H9 (cell line): ENCODE measurements around the gene SPAG7. TPM values are rescaled to one million over a fixed set of nuclear protein-coding genes. Genes with fewer than 3 reads are reported as not detected.

Experiments used
- DNase-seq: peaks from one replicate; pipeline ENCODE4 v3.0.0-alpha.2; 2017
- H2AFZ ChIP-seq: one replicate; pipeline ENCODE4 v1.6.1; 2013; ENCODE audit warnings: mild to moderate bottlenecking, low read length, control low read depth, moderate library complexity
- H2AK5ac ChIP-seq: 2 replicates; pipeline ENCODE4 v1.6.1; 2013; ENCODE audit warnings: low read length, control low read depth, mixed read lengths; ENCODE audit not compliant: insufficient read length
- H2BK120ac ChIP-seq: one replicate; pipeline ENCODE4 v1.6.1; 2013; ENCODE audit warnings: low read depth, mild to moderate bottlenecking, low read length, control low read depth, inconsistent platforms; ENCODE audit not compliant: poor library complexity, severe bottlenecking
- H2BK12ac ChIP-seq: 2 replicates; pipeline ENCODE4 v1.6.1; 2013; ENCODE audit warnings: low read length, control low read depth, mixed read lengths, low read depth; ENCODE audit not compliant: insufficient read length
- H2BK15ac ChIP-seq: 2 replicates; pipeline ENCODE4 v1.6.1; 2013; ENCODE audit warnings: low read depth, low read length, control low read depth
- H2BK20ac ChIP-seq: one replicate; pipeline ENCODE4 v1.6.1; 2013; ENCODE audit warnings: low read depth, mild to moderate bottlenecking, low read length, control low read depth, inconsistent platforms; ENCODE audit not compliant: poor library complexity, severe bottlenecking
- H2BK5ac ChIP-seq: 2 replicates; pipeline ENCODE4 v1.6.1; 2013; ENCODE audit warnings: low read length, control low read depth, mixed read lengths; ENCODE audit not compliant: insufficient read length
- H3K14ac ChIP-seq: 2 replicates; pipeline ENCODE4 v1.6.1; 2013; ENCODE audit warnings: low read length, control low read depth; ENCODE audit not compliant: insufficient read depth
- H3K18ac ChIP-seq: 2 replicates; pipeline ENCODE4 v1.6.1; 2013; ENCODE audit warnings: low read depth, mild to moderate bottlenecking, mixed read lengths, low read length, control low read depth; ENCODE audit not compliant: insufficient read length
- H3K23ac ChIP-seq: 2 replicates; pipeline ENCODE4 v1.6.1; 2013; ENCODE audit warnings: low read length, control low read depth, mixed read lengths, low read depth; ENCODE audit not compliant: insufficient read length
- H3K23me2 ChIP-seq: 2 replicates; pipeline ENCODE4 v1.6.1; 2013; ENCODE audit warnings: low read depth, mild to moderate bottlenecking, mixed read lengths, low read length, control low read depth; ENCODE audit not compliant: insufficient read length, poor library complexity, severe bottlenecking
- H3K27ac ChIP-seq: 2 replicates; pipeline ENCODE4 v1.5.1; 2013; ENCODE audit warnings: low read length, control low read depth, mixed read lengths, low read depth; ENCODE audit not compliant: insufficient read length
- H3K27me3 ChIP-seq: 2 replicates; pipeline ENCODE4 v1.6.1; 2013; ENCODE audit warnings: low read length, control low read depth, inconsistent platforms; ENCODE audit not compliant: insufficient read depth
- H3K4ac ChIP-seq: 2 replicates; pipeline ENCODE4 v1.6.1; 2013; ENCODE audit warnings: low read depth, mild to moderate bottlenecking, control low read depth, inconsistent platforms, low read length, moderate library complexity
- H3K4me1 ChIP-seq: 2 replicates; pipeline ENCODE4 v1.6.1; 2013; ENCODE audit warnings: low read length, control low read depth, inconsistent platforms; ENCODE audit not compliant: insufficient read depth
- H3K4me2 ChIP-seq: 2 replicates; pipeline ENCODE4 v1.6.1; 2013; ENCODE audit warnings: low read length, control low read depth, mixed read lengths; ENCODE audit not compliant: insufficient read length, insufficient read depth
- H3K56ac ChIP-seq: 2 replicates; pipeline ENCODE4 v1.6.1; 2013; ENCODE audit warnings: low read depth, mild to moderate bottlenecking, mixed read lengths, low read length, control low read depth; ENCODE audit not compliant: insufficient read length
- H3K79me1 ChIP-seq: 2 replicates; pipeline ENCODE4 v1.6.1; 2013; ENCODE audit warnings: low read depth, mild to moderate bottlenecking, moderate library complexity, low read length, control low read depth, inconsistent platforms; ENCODE audit not compliant: insufficient read depth, poor library complexity, severe bottlenecking
- H3K79me2 ChIP-seq: 2 replicates; pipeline ENCODE4 v1.6.1; 2013; ENCODE audit warnings: low read length, control low read depth, inconsistent platforms; ENCODE audit not compliant: insufficient read depth
- H3K9ac ChIP-seq: 2 replicates; pipeline ENCODE4 v1.6.1; 2013; ENCODE audit warnings: low read length, control low read depth, mixed read lengths; ENCODE audit not compliant: insufficient read length; ENCODE audit errors: extremely low read depth
- H3K9me3 ChIP-seq: one replicate; pipeline ENCODE4 v1.6.1; 2013; ENCODE audit warnings: low read depth, low read length, inconsistent platforms; ENCODE audit not compliant: control insufficient read depth
- H3T11ph ChIP-seq: one replicate; pipeline ENCODE4 v1.6.1; 2013; ENCODE audit warnings: mild to moderate bottlenecking, low read length, control low read depth, inconsistent platforms
- H4K20me1 ChIP-seq: one replicate; pipeline ENCODE4 v1.6.1; 2013; ENCODE audit not compliant: control insufficient read depth, insufficient read length, insufficient read depth
- H4K5ac ChIP-seq: 2 replicates; pipeline ENCODE4 v1.6.1; 2013; ENCODE audit warnings: low read depth, mild to moderate bottlenecking, mixed read lengths, low read length, control low read depth; ENCODE audit not compliant: insufficient read length
- H4K8ac ChIP-seq: replicated peaks from 2 replicates; pipeline ENCODE4 v1.6.1; 2013; ENCODE audit warnings: low read length, control low read depth, mixed read lengths, low read depth; ENCODE audit not compliant: insufficient read length
- H4K91ac ChIP-seq: 2 replicates; pipeline ENCODE4 v1.6.1; 2013; ENCODE audit warnings: low read depth, mild to moderate bottlenecking, moderate library complexity, mixed read lengths, low read length, control low read depth; ENCODE audit not compliant: insufficient read length
- H3K27ac Mint-ChIP-seq, 3 experiments: 2 replicates in 2 of 3; 3 replicates in 1 of 3; pipeline ENCODE4 v1.8.0; 2020 to 2021; ENCODE audit warnings: mixed read lengths in 3 of 3, mild to moderate bottlenecking in 1 of 3, moderate library complexity in 1 of 3
- H3K27me3 Mint-ChIP-seq: 2 replicates; pipeline ENCODE4 v1.8.0; 2021; ENCODE audit warnings: low read depth, mild to moderate bottlenecking, moderate library complexity, mixed read lengths
- H3K36me3 Mint-ChIP-seq, 3 experiments: 2 replicates in 2 of 3; 3 replicates in 1 of 3; pipeline ENCODE4 v1.8.0; 2020 to 2021; ENCODE audit warnings: low read depth in 3 of 3, mixed read lengths in 3 of 3; ENCODE audit not compliant: insufficient read depth in 1 of 3
- H3K4me1 Mint-ChIP-seq, 2 experiments: 2 replicates each; pipeline ENCODE4 v1.8.0; 2020; ENCODE audit warnings: mixed read lengths in 2 of 2
- H3K4me3 Mint-ChIP-seq, 2 experiments: 2 replicates in 1 of 2; 3 replicates in 1 of 2; pipeline ENCODE4 v1.8.0; 2020 to 2021; ENCODE audit warnings: mild to moderate bottlenecking in 2 of 2, mixed read lengths in 2 of 2, moderate library complexity in 1 of 2
- H3K9me3 Mint-ChIP-seq, 2 experiments: 2 replicates in 1 of 2; 3 replicates in 1 of 2; pipeline ENCODE4 v1.8.0; 2020; ENCODE audit warnings: mild to moderate bottlenecking in 2 of 2, mixed read lengths in 2 of 2, moderate library complexity in 1 of 2
- CTCF ChIP-seq: fragments of 200-600 bp; sonication (generic); conservative IDR thresholded peaks from 3 replicates; pipeline ENCODE4 v1.8.0; 2021; ENCODE audit warnings: antibody characterized with exemption, mild to moderate bottlenecking
- WGBS: extraction: QIAGEN DNeasy Blood & Tissue Kit; methylation state at CpG from one replicate; pipeline ENCODE4 v1.1.7; 2013; ENCODE audit warnings: missing lambda C conversion rate, low lambda C conversion rate, mixed read lengths; ENCODE audit not compliant: insufficient read length; ENCODE audit errors: extremely low coverage; 5-methylcytosine and 5-hydroxymethylcytosine counted together
- total RNA-seq: library from RNA; stranded (reverse); gene quantifications from 2 replicates; pipeline ENCODE4 v1.2.1, GENCODE V29; 2021

Gene SPAG7
- total RNA-seq, 1 experiment from 2014 or later: 102 TPM

GRCh38 chr17:4933646-4934045 lies 34.0 kb downstream of the SPAG7 start:
- Histone ChIP-seq H2AFZ (no peak overlapping the region), H3K23ac (no peak overlapping the region), H2BK20ac (no peak overlapping the region), H3K79me1 (peaks cover 1% of the 10 kb centered on the region), H3K9ac (no peak overlapping the region), H4K91ac (no peak overlapping the region), H4K20me1 (peaks cover 3% of the 10 kb centered on the region), H3K79me2 (no peaks in the 10 kb centered on the region; the same call in 1 of the 2 replicates), H3K9me3 (no peaks in the 10 kb centered on the region), H3K27me3 (no peaks in the 10 kb centered on the region), H3K14ac (no peak overlapping the region), H3K18ac (no peak overlapping the region), H2AK5ac (no peak overlapping the region), H3K4me1 (no peaks in the 10 kb centered on the region), H3K4me2 (no peak overlapping the region), H3K23me2 (peaks cover under 1% of the 10 kb centered on the region), H2BK5ac (no peak overlapping the region), H4K8ac (no peak overlapping the region), H3K56ac (no peak overlapping the region), H2BK12ac (no peak overlapping the region), H4K5ac (no peak overlapping the region), H2BK15ac (no peak overlapping the region), H2BK120ac (no peak overlapping the region), H3T11ph (no peak overlapping the region), H3K27ac (no peak overlapping the region), H3K4ac (no peak overlapping the region)
- H3K4me1 Mint-ChIP-seq: peaks cover 22 to 23% of the 10 kb centered on the region in 2 experiments
- DNase-seq: no peak
- WGBS: no CpG with 5 or more reads among the region's 16 CpGs
- peak overlapping the region in 1 of 3 experiments; percentile 78; a peak in 1 of 7 replicates for H3K27ac Mint-ChIP-seq
- H3K27me3 Mint-ChIP-seq: no peaks in the 10 kb centered on the region; the same call in 1 of the 2 replicates
- no peaks in the 10 kb centered on the region for H3K9me3 Mint-ChIP-seq
- H3K36me3 Mint-ChIP-seq: peaks cover 20 to 53% (median 31%) of the 10 kb centered on the region in 3 experiments
- H3K4me3 Mint-ChIP-seq: 0 out of 5 replicates have a peak overlapping the region, but pooled peaks of 1 of the 2 experiments have one; percentile 27
- TF ChIP-seq CTCF: no peak
